D721Med (cell line): Measurements from ENCODE around the gene IGFBP1.

Source experiments
- DNase-seq: peaks from one replicate; pipeline ENCODE4 v3.0.0; 2011; ENCODE audit warnings: low spot score; ENCODE audit not compliant: insufficient read length
- FAIRE-seq: peaks from 2 replicates; lab custom pipeline; 2011; peaks lifted over from hg19 to GRCh38; lab: Jason Lieb, UNC
- TF ChIP-seq, protein P1 (sequence below): IDR thresholded peaks from 2 replicates; pipeline ENCODE4 v1.5.1; 2012; ENCODE audit warnings: mild to moderate bottlenecking, control low read depth; ENCODE audit not compliant: insufficient read depth; ENCODE audit errors: missing control alignments

Gene IGFBP1

DNA sequence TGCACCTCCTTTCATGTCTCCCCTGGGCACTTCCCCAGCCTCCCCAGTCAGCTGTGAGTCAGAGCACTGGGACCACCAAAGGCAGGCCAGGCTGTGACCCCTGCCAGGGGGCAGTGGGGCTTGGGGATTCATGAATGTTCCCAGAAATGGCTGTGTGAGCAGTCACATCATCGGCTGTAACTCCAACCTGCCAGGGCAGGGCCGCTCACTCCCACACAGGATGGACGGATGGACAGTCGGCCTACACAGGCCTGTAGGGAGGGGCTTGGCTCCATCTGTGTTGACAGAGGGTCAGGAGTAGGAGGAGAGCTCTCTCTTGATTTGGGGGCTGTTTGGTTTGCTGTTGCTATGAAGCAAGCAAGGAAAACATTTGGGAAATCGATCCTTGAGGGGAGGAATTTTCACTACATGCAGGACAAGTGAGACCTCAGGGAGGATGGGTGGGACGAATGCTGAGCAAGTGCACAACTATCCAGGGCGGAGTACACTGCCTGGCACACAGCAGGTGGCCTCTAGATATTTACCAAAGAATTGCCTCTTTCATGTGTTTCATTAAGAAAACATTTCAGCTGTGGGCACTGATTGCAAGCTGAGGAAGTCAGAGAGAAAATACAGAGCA lies 2.9 kb upstream of the IGFBP1 start:
- FAIRE-seq, result no peak

DNA sequence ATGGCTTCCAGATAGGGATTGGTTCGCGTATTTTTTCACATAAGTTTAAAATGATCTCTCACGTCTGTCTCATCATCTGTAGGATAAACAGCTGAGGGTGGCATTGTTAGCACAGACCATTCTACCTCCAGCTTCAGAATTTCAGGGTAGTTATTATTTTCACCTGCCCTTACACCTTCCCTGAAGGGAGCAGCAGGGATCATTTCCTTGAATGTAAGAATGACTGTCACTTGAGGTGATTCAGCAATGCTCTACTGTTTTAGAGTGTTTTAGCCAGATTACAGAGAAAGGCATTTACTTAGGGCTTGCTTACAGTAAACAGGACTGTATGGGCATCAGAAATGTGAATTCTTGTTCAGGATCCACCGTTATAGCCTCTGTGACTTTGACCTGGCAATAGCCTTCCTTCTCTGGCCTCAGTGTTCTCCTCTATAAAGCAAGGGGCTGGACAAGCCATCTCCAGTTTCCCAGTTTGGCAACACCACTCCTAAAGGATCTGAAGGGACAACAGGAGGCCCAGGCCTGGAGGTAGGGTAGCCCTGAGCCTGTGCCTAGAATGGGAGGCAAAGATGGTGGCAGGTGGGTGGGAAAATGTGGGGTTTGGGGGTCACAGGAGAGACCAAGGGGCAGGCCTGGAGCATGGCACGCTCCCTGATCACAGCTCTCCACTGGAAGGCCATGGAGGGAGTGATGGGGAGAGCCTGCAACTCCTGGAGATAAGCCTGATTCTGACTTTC lies 1.2 kb upstream of the IGFBP1 start:
- DNase-seq (no peak), FAIRE-seq (no peak)
- TF ChIP-seq, protein P1, sequence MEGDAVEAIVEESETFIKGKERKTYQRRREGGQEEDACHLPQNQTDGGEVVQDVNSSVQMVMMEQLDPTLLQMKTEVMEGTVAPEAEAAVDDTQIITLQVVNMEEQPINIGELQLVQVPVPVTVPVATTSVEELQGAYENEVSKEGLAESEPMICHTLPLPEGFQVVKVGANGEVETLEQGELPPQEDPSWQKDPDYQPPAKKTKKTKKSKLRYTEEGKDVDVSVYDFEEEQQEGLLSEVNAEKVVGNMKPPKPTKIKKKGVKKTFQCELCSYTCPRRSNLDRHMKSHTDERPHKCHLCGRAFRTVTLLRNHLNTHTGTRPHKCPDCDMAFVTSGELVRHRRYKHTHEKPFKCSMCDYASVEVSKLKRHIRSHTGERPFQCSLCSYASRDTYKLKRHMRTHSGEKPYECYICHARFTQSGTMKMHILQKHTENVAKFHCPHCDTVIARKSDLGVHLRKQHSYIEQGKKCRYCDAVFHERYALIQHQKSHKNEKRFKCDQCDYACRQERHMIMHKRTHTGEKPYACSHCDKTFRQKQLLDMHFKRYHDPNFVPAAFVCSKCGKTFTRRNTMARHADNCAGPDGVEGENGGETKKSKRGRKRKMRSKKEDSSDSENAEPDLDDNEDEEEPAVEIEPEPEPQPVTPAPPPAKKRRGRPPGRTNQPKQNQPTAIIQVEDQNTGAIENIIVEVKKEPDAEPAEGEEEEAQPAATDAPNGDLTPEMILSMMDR, result no peak

More for the DNA sequence above, 2.9 kb upstream of the IGFBP1 start:
- no peak for DNase-seq
- TF ChIP-seq, protein P1, result no peak

DNA sequence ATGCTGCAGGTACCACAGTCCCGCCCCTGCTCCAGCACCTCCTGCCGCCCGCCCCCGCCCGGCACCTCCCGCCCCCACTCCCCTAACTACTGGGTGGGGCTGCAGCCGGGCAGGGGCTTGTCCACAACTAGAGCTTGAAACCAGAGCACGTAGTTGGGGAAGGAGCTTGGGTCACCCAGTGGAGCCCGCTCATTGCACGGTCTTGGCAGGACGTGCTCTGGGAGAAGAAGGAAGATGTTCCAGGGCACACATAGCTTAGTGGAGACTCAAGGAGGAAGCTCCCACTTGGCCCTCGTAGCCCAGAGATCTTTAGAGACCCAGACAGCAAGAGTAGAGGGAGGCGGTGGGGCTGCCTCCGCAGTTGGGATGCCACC lies 692 bp downstream of the IGFBP1 start:
- DNase-seq (no peak), FAIRE-seq (no peak)
- TF ChIP-seq, protein P1, result no peak

DNA sequence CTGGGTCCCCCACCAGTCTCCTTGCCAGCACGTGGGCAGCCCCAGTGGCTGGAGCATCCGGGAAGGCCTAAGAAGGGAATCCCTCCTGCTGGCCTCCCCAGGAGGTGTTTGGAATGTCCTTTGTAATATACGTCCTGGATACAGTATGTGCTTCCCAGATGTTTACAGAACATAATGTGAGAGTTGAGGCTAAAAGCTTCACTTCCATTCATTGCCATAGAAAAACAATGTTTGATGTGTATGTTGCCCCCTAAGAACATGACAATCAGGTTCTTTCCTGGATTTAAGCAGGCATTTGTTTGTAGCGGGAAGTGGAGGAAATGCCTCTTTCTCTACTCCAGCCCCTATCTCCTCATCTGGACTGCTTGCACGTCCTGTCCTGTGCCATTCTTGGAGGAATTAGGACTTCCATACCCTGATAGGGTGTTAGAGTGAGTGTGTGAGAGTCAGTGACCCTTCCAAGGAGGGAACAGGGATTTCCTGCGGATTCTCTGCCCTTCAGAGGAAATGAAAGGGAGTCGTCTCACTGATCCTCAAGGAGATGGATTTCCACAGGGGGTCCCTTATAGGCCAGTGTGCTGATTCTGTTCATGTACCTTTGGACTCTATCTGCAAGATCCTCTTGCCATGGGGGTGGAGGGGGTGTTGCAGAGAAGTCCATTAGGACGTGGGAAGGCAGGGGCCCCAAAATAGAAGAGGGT lies 1.2 kb downstream of the IGFBP1 start:
- no peak for DNase-seq
- TF ChIP-seq, protein P1, result no peak
- FAIRE-seq, result no peak

DNA sequence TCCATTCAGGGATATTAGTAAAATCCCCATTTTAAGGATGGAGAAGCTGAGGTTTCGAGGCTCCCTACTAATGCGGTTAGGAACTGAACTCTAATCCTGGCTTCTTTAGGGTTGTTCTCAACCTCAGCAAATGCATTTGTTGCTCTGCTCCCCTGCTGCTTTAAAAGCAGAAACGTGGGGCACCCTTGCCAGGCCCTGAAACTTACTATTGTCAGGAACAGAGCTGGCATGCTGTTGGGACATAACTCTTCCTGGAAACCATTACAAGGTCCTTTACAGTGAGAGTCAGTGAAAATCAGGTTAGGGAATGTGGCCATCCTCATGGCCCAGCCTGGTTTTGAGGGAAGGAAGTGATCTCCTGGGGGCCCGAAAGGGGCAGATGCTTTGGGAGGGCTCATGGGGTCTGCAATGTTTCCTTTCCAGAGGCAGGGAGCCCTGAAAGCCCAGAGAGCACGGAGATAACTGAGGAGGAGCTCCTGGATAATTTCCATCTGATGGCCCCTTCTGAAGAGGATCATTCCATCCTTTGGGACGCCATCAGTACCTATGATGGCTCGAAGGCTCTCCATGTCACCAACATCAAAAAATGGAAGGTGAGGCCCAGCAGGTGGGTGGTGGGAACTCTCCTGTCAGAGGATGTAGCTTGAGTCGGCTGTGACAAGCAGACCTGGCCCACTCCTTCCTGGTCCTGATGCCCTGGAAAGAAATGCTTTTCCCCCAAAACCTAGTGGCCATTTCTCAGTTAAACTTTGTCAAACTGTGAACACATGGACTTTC lies 2.0 kb downstream of the IGFBP1 start:
- TF ChIP-seq, protein P1, result no peak
- FAIRE-seq (no peak), DNase-seq (no peak)

DNA sequence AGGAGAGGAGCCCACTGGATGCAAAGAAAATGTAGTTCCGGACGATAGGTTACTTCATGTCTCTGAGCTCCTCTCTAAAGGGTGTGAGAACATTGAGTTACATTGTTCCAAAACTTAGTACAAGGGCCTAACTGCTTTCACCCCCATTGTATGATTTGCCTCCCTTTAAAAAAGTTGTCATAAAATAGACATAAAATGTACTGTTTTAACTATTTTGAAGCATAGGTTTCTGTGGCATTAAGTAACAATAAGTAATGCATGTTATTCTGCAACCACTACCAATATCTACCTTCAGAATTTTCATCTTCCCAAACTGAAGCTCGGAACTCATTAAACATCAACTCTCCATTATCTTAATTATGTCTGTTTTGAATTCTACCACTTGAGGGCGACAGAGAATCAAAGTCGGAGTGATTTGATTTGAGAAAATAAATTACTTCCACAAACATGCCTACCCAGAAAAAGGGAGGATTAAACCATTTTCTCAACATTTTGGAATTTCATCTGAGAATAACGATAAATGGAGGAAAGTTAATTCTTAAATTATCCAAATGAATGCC lies 2.7 kb downstream of the IGFBP1 start:
- TF ChIP-seq, protein P1, result peak; percentile 56
- no peak for DNase-seq
- FAIRE-seq, result no peak
